ENCODE data around the gene ZNF391. TPM values are rescaled to one million over a fixed set of nuclear protein-coding genes. Genes with fewer than 3 reads are reported as not detected.
"Not testable (repeated sequence)": the region's sequence is repeated elsewhere in the genome, so short reads cannot be mapped to it uniquely, and the experiment has no call there.

The ZNF391 gene
- total and polyA plus RNA-seq, 7 experiments from 2014 or later: 0.19 to 5.7 (median 3.4) TPM

DNA sequence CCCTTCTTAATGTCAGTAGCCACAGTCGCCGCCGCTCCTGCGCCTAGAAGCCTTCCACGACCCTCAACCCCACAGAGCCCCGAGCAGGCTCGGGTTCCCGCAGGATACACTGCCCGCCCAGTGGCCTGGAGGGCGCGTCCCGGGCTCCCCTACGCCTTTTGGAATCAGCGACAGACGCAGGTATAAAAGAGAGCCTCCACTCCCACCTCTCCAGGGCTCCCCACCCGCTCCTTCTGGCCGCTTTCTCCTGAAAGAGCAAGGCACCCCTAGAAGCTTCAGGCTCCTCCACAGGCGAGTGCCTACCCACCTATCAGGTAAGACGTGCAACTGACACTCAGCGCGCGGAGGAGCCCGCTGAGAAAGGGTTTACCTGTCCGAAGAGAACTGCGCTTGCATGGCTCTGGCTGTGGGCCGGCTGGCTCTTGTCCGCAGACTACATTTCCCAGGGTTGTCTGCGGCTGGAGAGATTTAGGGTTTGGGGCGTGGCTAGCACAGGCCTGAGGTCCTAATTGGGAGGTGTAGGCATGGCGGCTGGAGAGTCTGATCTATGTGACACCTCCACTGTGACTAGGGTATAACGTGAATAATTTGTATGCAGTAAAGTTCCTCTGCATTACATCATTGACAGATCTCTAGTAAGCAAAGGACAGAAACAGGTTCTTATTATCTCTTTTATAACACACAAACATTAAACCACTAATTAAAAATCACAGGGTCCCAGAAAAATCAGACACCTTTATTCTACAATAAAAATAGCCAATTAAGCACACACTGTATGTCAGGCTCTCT, 13.5 kb upstream of the ZNF391 start:
- peaks cover 13 to 17% of the 10 kb centered on the region in 2 donors for H3K4me1 ChIP-seq (ENCODE audit: control insufficient read depth in 2 of 2, insufficient read depth in 2 of 2, low read length in 2 of 2)
- Mint-ChIP-seq H3K36me3 (peaks cover 4 to 7% (median 6%) of the 10 kb centered on the region in 5 donors), H3K27ac (peak overlapping the region in 8 of 9 donors; percentile 81 to 93 (median 87)), H3K4me3 (peak overlapping the region; percentile 68 to 94 (median 92)), H3K9me3 (peaks cover 0 to 4% (median 0%) of the 10 kb centered on the region in 11 donors), H3K27me3 (peaks cover 0 to 6% (median under 1%) of the 10 kb centered on the region in 5 donors), H3K4me1 (peaks cover 16 to 35% (median 28%) of the 10 kb centered on the region in 7 donors)
- H3K27me3 ChIP-seq (ENCODE audit: control insufficient read depth in 2 of 2, insufficient read depth in 2 of 2, low read length in 2 of 2): no peaks in the 10 kb centered on the region
- intact Hi-C loops (cut with micrococcal nuclease): loop anchor here in 1 of 2 donors (1.0 to 10.0 kb wide), 8 partner anchors 13 to 1413 kb away; partner anchors contain the start of genes POM121L2, TRIM38, ZNF391 and ZSCAN31
- ChIA-PET POLR2A (interaction anchor here (0.6 to 1.6 kb wide), 5 partner anchors 10 to 1074 kb away, joined by 3 to 5 read pairs (median 3); partner anchors contain the start of gene ZNF184), CTCF (interaction anchor here (0.6 kb wide), 1 partner anchor 95 kb away, joined by 3 read pairs; no protein-coding TSS in a partner anchor)
- H3K4me3 ChIP-seq (ENCODE audit: low read length): peak overlapping the region; percentile 81
- ATAC-seq: peak; percentile 98
- no peaks in the 10 kb centered on the region for H3K36me3 ChIP-seq (ENCODE audit: control insufficient read depth in 2 of 3, insufficient read depth in 3 of 3, low read length in 3 of 3)
- peak overlapping the region; percentile 68 for H3K27ac ChIP-seq (ENCODE audit: low read depth, low read length)
- DNase-seq: peak; percentile 31 to 68 (median 62)
- H3K9me3 ChIP-seq (ENCODE audit: control insufficient read depth in 2 of 3, low read length in 3 of 3): no peaks in the 10 kb centered on the region

DNA sequence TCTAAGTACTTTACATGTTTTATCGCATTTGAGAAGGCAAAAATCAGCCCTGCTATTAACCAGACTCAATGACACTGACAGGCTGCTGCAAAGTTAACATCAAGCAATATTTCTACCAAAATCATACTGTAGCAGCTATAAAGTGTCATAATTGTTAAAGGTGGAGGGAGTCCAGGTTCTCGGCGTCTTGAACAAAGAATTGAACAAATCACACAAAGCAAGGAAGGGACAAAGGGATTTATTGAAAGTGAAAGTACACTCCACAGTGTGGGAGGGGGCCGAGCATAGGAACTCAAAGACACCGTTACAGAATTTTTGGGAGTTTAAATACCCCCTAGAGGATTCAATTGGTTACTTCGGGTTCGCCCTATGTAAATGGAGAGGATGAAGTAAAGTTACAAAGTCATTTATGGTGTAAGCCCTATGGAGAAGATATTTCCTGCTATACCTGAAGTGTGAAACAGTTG, 12.9 kb upstream of the ZNF391 start:
- ChIA-PET POLR2A (interaction anchor here (0.6 to 0.9 kb wide), 3 partner anchors 10 to 1073 kb away, joined by 3 read pairs; no protein-coding TSS in a partner anchor), CTCF (no interaction called here)
- Mint-ChIP-seq H3K36me3 (peaks cover 4 to 7% (median 6%) of the 10 kb centered on the region in 5 donors), H3K27me3 (peaks cover 0 to 6% (median 4%) of the 10 kb centered on the region in 5 donors), H3K4me1 (peaks cover 16 to 35% (median 28%) of the 10 kb centered on the region in 7 donors), H3K27ac (peak overlapping the region; percentile 31 to 93 (median 85)), H3K4me3 (peak overlapping the region; percentile 52 to 94 (median 92)), H3K9me3 (peaks cover 0 to 6% (median 0%) of the 10 kb centered on the region in 11 donors)
- Histone ChIP-seq H3K27ac (ENCODE audit: low read depth, low read length) (peak overlapping the region; percentile 68), H3K4me1 (ENCODE audit: control insufficient read depth in 2 of 2, insufficient read depth in 2 of 2, low read length in 2 of 2) (peaks cover 13 to 17% of the 10 kb centered on the region in 2 donors), H3K27me3 (ENCODE audit: control insufficient read depth in 2 of 2, insufficient read depth in 2 of 2, low read length in 2 of 2) (no peaks in the 10 kb centered on the region), H3K4me3 (ENCODE audit: low read length) (peak overlapping the region; percentile 81), H3K9me3 (ENCODE audit: control insufficient read depth in 2 of 3, low read length in 3 of 3) (no peaks in the 10 kb centered on the region), H3K36me3 (ENCODE audit: control insufficient read depth in 2 of 3, insufficient read depth in 3 of 3, low read length in 3 of 3) (no peaks in the 10 kb centered on the region)
- peak in 4 of 9 donors; percentile 2 to 20 (median 12) for DNase-seq
- intact Hi-C loops (cut with micrococcal nuclease): loop anchor here in 1 of 2 donors (1.0 to 10.0 kb wide), 8 partner anchors 13 to 1413 kb away; partner anchors contain the start of genes POM121L2, TRIM38, ZNF391 and ZSCAN31
- peak; percentile 31 for ATAC-seq

DNA sequence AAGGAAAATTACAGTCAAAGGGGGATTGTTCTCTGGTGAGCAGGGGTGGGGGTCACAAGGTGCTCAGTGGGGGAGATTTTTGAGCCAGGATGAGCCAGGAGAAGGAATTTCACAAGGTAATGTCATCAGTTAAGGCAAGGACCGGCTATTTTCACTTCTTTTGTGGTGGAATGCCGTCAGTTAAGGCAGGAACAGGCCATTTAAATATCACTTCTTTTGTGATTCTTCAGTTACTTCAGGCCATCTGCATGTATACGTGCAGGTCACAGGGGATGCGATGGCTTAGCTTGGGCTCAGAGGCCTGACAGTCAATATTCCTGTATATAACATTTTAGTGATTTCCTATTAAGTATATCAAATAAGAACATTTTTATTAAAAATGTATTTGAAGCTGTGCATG, 10.2 kb upstream of the ZNF391 start:
- ATAC-seq; H3K4me3 ChIP-seq (ENCODE audit: low read length); H3K27me3 ChIP-seq (ENCODE audit: control insufficient read depth in 2 of 2, insufficient read depth in 2 of 2, low read length in 2 of 2); DNase-seq; H3K36me3 ChIP-seq (ENCODE audit: control insufficient read depth in 2 of 3, insufficient read depth in 3 of 3, low read length in 3 of 3); H3K9me3 ChIP-seq (ENCODE audit: control insufficient read depth in 2 of 3, low read length in 3 of 3); H3K27ac ChIP-seq (ENCODE audit: low read depth, low read length); H3K4me3 Mint-ChIP-seq; H3K27ac Mint-ChIP-seq: not testable (repeated sequence)
- peaks cover 16 to 24% (median 24%) of the 10 kb centered on the region in 7 donors for H3K4me1 Mint-ChIP-seq
- intact Hi-C loops (cut with micrococcal nuclease): loop anchor here in 1 of 2 donors (5.0 to 10.0 kb wide), 3 partner anchors 856 to 1416 kb away; partner anchors contain the start of genes TRIM38 and ZSCAN31
- peaks cover 0 to 12% (median 6%) of the 10 kb centered on the region in 5 donors for H3K36me3 Mint-ChIP-seq
- H3K9me3 Mint-ChIP-seq: peaks cover 0 to 15% (median 12%) of the 10 kb centered on the region in 11 donors
- H3K27me3 Mint-ChIP-seq: peaks cover 6 to 13% (median 8%) of the 10 kb centered on the region in 5 donors
- peaks cover 13 to 17% of the 10 kb centered on the region in 2 donors for H3K4me1 ChIP-seq (ENCODE audit: control insufficient read depth in 2 of 2, insufficient read depth in 2 of 2, low read length in 2 of 2)
- POLR2A ChIA-PET: interaction anchor here (0.6 kb wide), 1 partner anchor 10 kb away, joined by 3 read pairs; the partner anchor contains the start of gene ZNF391
- CTCF ChIA-PET: interaction anchor here (1.3 kb wide), 1 partner anchor 201 kb away, joined by 3 read pairs; no protein-coding TSS in a partner anchor

DNA sequence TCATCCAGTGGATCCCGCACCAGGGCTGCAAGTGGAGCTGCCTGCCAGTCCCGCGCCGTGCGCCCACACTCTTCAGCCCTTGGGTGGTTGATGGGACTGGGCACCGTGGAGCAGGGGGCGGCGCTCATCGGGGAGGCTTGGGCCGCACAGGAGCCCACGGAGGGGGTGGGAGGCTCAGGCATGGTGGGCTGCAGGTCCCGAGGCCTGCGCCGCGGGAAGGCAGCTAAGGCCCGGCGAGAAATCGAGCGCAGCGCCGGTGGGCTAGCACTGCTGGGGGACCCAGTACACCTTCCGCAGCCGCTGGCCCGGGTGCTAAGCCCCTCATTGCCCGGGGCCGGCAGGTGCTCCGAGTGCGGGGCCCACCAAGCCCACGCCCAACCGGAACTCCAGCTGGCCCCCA, 7.6 kb upstream of the ZNF391 start:
- ATAC-seq; H3K36me3 ChIP-seq (ENCODE audit: control insufficient read depth in 2 of 3, insufficient read depth in 3 of 3, low read length in 3 of 3); H3K27me3 ChIP-seq (ENCODE audit: control insufficient read depth in 2 of 2, insufficient read depth in 2 of 2, low read length in 2 of 2); H3K4me1 Mint-ChIP-seq; H3K27ac ChIP-seq (ENCODE audit: low read depth, low read length); H3K4me1 ChIP-seq (ENCODE audit: control insufficient read depth in 2 of 2, insufficient read depth in 2 of 2, low read length in 2 of 2); H3K27ac Mint-ChIP-seq; DNase-seq; H3K9me3 ChIP-seq (ENCODE audit: control insufficient read depth in 2 of 3, low read length in 3 of 3); CTCF ChIA-PET; H3K4me3 Mint-ChIP-seq; H3K4me3 ChIP-seq (ENCODE audit: low read length); intact Hi-C loops (cut with micrococcal nuclease): not testable (repeated sequence)
- peaks cover 0 to 16% (median 4%) of the 10 kb centered on the region in 5 donors for H3K36me3 Mint-ChIP-seq
- peaks cover 1 to 12% (median 9%) of the 10 kb centered on the region in 5 donors for H3K27me3 Mint-ChIP-seq
- H3K9me3 Mint-ChIP-seq: peaks cover 0 to 17% (median 15%) of the 10 kb centered on the region in 11 donors
- POLR2A ChIA-PET: interaction anchor here (1.0 kb wide), 1 partner anchor 8 kb away, joined by 3 read pairs; the partner anchor contains the start of gene ZNF391

DNA sequence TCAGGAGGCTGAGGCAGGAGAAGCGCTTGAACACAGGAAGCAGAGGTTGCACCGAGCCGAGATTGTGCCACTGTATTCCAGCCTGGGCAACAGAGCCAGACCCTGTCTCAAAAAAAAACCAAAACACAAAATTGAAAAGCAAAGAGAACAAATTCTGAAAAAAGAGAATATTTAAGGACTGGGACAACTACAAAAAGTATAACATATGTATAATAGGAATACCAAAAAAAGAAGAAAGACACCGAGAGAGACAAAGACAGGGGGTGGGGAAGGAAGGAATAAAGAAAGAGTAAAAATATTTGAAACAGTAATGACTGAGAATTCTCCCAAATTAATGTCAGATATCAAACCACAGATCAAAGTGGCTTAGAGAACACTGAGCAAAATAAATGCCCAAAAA, 5.5 kb upstream of the ZNF391 start:
- intact Hi-C loops (cut with micrococcal nuclease): no loop called here
- H3K27me3 ChIP-seq (ENCODE audit: control insufficient read depth in 2 of 2, insufficient read depth in 2 of 2, low read length in 2 of 2): no peaks in the 10 kb centered on the region
- ChIA-PET CTCF (no interaction called here), POLR2A (no interaction called here)
- H3K27me3 Mint-ChIP-seq: peaks cover 8 to 12% (median 9%) of the 10 kb centered on the region in 5 donors
- no peak overlapping the region for H3K4me3 ChIP-seq (ENCODE audit: low read length)
- peaks cover 2% of the 10 kb centered on the region in 2 donors for H3K4me1 ChIP-seq (ENCODE audit: control insufficient read depth in 2 of 2, insufficient read depth in 2 of 2, low read length in 2 of 2)
- H3K27ac ChIP-seq (ENCODE audit: low read depth, low read length): no peak overlapping the region
- H3K9me3 ChIP-seq (ENCODE audit: control insufficient read depth in 2 of 3, low read length in 3 of 3): no peaks in the 10 kb centered on the region
- no peaks in the 10 kb centered on the region for H3K36me3 ChIP-seq (ENCODE audit: control insufficient read depth in 2 of 3, insufficient read depth in 3 of 3, low read length in 3 of 3)
- ATAC-seq: no peak
- no peak overlapping the region for H3K27ac Mint-ChIP-seq
- peaks cover 0 to 5% (median 3%) of the 10 kb centered on the region in 7 donors for H3K4me1 Mint-ChIP-seq
- no peak overlapping the region for H3K4me3 Mint-ChIP-seq
- DNase-seq: no peak
- H3K36me3 Mint-ChIP-seq: peaks cover 0 to 16% (median 4%) of the 10 kb centered on the region in 5 donors
- H3K9me3 Mint-ChIP-seq: peaks cover 0 to 17% (median 15%) of the 10 kb centered on the region in 11 donors

DNA sequence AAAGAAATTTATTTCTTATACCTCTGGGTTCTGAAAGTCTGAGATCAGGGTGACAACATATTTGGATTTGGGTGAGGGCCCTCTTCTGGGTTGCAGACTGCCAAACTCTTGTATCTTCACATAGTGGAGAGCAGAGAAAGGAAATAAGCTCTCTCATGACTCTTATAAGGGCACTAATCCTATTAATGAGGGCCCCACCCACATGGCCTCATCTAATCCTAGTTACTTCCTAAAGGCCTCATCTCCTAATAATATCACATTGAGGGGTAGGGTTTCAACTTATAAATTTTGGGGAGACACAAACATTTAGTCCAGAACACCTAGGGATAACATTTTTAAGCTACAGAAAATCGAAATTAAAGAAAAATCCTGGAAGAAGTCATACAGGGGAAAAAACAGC, 5.1 kb upstream of the ZNF391 start:
- no peaks in the 10 kb centered on the region for H3K27me3 ChIP-seq (ENCODE audit: control insufficient read depth in 2 of 2, insufficient read depth in 2 of 2, low read length in 2 of 2)
- no peak for ATAC-seq
- H3K4me3 Mint-ChIP-seq: no peak overlapping the region
- no peak overlapping the region for H3K27ac Mint-ChIP-seq
- H3K9me3 ChIP-seq (ENCODE audit: control insufficient read depth in 2 of 3, low read length in 3 of 3): no peaks in the 10 kb centered on the region
- peaks cover 4 to 6% of the 10 kb centered on the region in 2 donors for H3K4me1 ChIP-seq (ENCODE audit: control insufficient read depth in 2 of 2, insufficient read depth in 2 of 2, low read length in 2 of 2)
- H3K4me1 Mint-ChIP-seq: peaks cover 2 to 10% (median 7%) of the 10 kb centered on the region in 7 donors
- H3K4me3 ChIP-seq (ENCODE audit: low read length): no peak overlapping the region
- H3K36me3 Mint-ChIP-seq: peaks cover 0 to 16% (median 4%) of the 10 kb centered on the region in 5 donors
- peaks cover 8 to 12% (median 9%) of the 10 kb centered on the region in 5 donors for H3K27me3 Mint-ChIP-seq
- peaks cover 0 to 17% (median 15%) of the 10 kb centered on the region in 11 donors for H3K9me3 Mint-ChIP-seq
- CTCF ChIA-PET: no interaction called here
- POLR2A ChIA-PET: no interaction called here
- intact Hi-C loops (cut with micrococcal nuclease): no loop called here
- H3K27ac ChIP-seq (ENCODE audit: low read depth, low read length): no peak overlapping the region
- no peaks in the 10 kb centered on the region for H3K36me3 ChIP-seq (ENCODE audit: control insufficient read depth in 2 of 3, insufficient read depth in 3 of 3, low read length in 3 of 3)
- DNase-seq: no peak
